Mucosa of gallbladder (tissue), 1 donor: ENCODE results near the gene HDDC2. TPM values are rescaled to one million over a fixed set of nuclear protein-coding genes. Genes with fewer than 3 reads are reported as not detected.

Source experiments
- DNase-seq: peaks from one replicate; pipeline ENCODE4 v3.0.0-alpha.2; 2020; ENCODE audit warnings: low spot score
- total RNA-seq: library from RNA; stranded (reverse); gene quantifications from one replicate; pipeline ENCODE4 v1.2.1, GENCODE V29; 2021
- donor health status: DM: no; HTN: no; CAD: no.

HDDC2 gene
- total RNA-seq, 1 donor from 2014 or later: 47.2 TPM

DNA sequence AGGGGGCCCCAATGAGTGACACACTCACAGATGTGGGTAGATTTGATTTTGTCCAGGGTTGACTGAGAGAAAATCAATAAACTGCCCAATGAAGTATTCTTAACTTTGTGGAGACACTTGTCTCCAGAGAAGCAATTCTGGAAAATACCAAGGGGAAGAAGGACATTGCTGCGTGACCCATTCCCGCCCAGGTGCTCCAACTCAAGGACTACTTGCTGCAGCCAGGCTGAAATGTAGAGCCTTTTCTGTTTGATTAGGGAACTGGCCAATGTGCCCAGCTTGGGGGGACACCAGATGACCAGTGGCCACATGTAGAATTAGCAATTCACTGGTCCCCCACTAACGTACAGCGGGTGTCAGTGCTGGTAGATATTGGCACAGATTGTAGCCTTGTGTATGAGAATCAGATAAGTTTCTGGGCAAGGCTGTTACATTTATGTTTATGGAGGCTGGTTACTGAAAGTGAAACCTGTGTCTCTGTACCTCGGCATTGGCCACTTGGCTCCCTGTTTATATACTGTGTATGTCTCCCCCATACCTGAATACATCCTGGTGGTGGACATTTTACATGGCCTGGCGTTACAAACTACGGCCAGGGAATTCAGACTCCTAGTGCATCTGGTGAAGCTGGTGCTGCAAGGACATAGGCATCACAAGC is 32.3 kb downstream of the HDDC2 start:
- DNase-seq: no peak

DNA sequence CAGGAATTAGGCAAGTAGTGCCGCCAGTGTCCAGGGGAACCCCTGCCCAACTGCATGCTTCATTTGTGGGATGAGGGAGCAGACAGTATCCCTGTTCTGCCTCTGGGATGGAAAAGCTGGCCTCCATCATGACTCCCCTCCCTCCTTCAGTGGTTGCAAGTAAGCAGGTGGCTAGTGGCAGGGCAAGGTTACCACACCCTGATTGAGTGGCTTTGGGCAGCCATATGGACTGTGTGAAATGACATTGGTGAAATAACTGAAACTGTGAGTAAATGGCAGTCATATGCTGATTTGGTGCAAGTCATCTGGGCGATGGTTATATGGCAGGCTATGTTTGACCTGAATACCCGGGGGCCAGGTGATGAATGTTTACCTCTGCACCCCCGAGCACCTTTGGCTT is 33.0 kb downstream of the HDDC2 start:
- no peak for DNase-seq

DNA sequence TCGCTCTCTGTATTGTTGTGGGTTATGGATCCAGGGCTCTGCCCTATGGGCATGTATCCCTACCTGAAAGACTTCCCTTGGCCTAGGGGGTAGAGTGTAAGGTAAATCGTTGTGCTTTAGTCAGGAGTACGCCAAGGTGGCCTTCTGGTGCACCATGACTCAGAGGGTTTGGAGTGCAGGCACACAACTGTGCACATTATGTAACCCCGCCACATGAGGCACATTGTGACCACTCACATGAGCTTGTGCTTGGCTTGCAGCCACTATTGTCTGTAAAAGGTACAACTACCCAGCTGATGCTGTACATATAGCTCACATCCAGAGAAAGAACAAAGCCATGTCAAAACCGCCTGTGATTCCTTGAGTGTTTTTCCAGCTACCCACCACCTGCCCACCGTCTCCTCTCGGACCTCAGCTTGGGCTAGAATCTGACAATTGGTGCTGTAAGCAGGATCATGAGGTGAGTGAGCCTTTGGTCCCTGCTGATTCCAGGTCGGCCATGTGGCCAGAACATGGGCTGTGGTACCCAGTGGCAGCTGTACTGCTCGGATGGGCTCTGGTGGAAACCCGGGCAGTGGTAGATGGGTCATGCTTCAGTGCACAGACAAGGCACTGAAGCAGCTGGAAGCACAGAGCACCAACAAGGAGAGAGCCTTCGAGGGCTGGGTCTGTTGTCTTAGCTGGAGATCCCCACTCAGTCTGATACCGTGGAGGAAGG is 33.8 kb downstream of the HDDC2 start:
- DNase-seq: no peak

DNA sequence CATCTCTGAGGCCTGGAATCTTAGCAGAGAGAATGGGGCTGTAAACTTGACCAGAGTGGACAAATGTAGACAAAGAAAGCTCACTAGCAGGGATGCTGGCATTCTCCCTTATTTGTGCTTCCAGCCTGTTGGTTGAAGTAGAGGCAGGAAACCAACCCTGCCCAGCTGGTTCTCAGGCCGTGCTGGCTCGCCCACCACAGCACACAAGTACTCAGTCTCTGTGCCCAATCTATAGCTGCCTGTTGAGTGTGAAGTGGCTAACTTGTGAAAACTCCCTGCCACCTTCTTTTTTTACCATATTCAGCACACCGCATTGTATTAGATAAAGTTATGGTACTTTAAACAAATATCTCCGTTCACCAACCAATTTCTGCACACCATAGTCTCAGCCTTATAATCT is 37.3 kb downstream of the HDDC2 start:
- no peak for DNase-seq

DNA sequence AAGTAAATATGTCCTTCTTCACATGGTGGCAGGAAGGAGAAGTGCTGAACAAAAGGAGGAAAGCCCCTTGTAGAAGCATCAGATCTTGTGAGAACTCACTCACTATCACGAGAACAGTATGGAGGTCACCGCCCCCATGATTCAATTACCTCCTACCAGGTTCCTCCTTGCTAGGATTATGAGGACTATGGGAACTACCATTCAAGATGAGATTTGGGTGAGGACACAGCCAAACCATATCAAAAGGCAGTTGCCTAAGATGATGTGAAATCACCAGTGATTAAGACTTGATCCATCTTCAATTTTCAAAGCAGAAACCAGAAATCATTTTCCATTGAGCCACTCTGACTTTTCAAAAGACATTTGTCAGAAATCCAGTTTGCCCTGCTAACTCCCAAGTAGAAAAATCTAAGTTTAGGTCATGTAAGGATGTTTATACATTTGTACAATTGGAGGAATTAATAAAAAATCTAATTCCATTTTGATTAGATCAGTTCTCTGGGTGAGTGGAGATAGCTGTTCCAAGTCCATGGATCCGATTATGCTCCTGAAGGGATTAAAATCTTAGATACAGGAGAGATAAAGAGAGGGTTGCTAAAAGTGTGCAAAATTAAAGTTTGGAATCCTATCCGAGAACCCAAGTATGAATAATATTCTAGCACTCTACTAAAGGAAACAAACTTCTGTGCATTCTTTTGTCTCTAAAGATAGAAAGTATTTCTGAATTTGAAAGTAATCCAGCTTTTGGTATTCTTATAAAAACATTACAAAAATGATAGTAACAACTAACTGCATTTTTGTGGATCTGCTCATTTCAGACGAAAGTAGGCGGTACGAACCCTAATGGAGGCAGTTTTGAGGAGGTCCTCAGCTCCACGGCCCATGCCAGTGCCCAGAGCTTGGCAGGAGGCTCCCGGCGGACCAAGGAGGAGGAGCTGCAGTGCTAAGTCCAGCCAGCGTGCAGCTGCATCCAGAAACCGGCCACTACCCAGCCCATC is 39.5 kb downstream of the HDDC2 start:
- no peak for DNase-seq

DNA sequence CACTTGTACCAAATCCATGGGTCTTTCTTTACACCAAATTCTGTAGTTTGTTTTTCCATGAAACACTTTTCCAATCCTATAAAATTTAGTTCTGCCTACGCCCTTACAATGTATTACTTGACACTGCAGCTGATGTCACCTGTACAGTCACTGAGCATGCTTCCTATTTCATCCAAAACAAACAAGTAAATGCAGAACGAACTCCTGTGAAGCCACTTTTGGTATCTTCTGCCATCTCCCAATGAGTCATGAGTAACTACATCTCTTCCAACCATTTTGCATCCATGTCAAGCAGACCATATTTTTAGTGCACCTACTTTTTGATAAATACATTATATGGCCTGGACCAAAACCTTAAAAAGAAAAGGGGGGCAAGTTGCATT is 42.4 kb downstream of the HDDC2 start:
- DNase-seq: no peak

DNA sequence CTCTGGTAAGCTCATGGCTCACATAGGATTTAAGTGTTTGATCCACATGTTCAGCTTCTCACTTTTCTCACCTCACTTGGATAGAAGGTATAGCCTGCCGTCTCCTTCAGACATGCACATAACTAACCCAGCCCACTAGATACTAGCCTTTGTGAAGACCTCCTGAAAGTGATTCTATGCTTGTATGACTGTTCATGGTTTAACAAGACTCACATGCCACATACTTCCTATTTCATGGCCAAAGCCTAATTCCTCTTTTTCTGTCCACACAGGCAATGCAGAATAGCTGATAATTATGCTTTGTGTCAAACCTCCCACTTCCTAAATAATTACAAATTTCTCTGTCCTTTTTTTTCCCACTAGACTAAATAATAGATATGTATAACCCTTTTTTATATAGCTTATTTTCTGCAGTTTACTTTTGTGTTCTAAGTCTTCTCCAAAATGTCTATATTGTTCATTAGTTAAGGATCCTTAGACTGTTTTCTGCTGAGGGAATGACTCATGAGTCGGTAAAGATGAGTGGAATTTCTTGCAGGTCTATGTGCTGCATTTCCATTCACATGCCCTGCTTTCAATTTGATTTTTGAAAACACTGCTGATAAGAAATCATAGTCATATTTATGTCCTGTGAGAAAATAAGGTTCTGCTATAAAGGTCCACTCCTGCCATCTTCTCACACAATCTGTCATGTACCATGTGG is 43.0 kb downstream of the HDDC2 start:
- DNase-seq: no peak

DNA sequence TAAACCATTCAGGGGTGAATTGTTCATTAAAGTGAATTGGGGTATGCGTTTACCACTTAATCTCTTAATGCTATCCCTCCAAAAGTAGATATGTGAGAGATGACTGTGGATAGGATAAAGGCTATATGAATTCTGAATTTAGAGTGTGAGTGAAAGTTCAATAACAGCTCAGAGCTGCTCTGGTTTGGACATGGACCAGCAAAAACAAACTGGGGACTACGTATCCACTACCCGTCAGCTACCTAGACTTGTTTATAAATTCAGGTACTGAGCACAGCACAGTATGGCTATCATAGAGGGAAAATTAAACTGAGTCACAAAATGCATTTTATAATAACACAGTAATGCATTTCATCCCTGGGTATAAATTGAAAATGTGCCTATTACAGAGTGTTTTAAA is 44.4 kb downstream of the HDDC2 start:
- no peak for DNase-seq

DNA sequence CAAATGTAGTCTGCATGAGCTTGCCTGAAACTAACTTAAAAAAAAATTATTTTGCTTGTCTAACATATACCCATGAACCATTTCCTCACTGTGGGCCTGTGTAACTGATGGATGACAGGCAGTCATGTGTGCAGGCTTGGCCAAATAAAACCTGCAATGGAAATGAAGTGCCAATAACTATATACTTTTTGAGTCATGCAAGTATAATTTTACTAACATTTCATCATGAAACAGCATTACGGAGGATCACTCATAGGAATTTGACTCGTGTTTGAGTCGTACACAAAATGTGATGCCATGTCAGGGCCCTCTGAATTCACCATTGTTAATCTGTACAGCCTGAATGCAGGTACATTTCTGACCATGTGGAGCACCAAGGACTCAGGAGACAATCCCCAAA is 46.6 kb downstream of the HDDC2 start:
- no peak for DNase-seq

DNA sequence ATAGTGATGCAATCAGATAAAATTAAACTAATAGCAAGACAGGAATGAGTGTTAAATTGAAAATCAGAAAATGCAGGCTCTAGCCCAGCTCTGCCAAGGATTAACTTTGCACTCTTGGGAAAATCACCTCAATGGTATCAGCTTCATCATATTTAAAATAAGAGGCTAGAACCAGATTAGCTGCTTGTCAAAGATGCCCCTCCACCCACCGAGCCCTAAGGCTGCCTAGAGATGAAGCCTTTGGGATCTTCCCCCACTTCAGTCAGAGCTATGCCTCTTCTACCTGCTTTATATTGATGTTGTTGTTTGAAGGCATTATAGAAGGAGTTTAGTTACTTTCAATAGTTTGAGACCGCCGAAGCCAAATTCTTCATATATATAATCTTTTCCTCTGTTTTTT is 47.4 kb downstream of the HDDC2 start:
- no peak for DNase-seq

DNA sequence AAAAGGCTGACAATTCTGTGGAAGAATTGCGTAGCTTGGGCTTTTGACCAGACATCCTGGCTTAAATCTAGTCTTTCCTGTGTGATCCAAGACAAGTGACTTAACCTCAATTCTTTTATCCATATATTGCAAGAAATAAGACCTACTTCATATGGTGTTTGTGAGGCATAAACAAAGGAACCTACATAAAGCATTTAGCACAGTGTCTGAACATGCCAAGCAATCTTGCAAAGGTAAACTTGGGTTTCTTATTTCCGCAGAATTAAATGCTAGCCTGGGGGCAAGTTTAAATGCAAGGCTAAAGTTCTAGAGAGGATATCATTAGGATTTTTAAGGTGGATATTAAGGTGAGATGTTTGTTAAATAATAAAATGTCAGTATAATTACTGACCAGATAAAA is 47.9 kb downstream of the HDDC2 start:
- DNase-seq: no peak

DNA sequence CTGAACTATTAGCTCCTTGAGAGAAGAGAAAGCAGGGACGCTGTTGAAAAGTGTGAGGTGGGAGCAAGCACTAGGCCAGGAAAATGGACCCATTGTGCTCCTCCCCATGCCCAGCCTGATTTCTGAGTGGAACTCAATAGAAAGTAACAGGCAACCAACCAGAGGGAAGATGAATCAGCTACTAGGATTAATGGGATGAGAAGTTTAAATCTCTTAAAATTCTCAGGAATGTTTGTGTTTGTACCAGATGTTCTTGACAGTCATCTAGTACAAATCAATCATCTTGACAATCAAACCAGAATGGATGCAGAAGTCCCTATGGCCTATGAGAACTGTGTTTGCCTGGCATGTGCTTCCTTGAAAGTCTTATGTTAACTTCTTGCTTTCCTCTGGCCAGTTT is 48.9 kb downstream of the HDDC2 start:
- no peak for DNase-seq

DNA sequence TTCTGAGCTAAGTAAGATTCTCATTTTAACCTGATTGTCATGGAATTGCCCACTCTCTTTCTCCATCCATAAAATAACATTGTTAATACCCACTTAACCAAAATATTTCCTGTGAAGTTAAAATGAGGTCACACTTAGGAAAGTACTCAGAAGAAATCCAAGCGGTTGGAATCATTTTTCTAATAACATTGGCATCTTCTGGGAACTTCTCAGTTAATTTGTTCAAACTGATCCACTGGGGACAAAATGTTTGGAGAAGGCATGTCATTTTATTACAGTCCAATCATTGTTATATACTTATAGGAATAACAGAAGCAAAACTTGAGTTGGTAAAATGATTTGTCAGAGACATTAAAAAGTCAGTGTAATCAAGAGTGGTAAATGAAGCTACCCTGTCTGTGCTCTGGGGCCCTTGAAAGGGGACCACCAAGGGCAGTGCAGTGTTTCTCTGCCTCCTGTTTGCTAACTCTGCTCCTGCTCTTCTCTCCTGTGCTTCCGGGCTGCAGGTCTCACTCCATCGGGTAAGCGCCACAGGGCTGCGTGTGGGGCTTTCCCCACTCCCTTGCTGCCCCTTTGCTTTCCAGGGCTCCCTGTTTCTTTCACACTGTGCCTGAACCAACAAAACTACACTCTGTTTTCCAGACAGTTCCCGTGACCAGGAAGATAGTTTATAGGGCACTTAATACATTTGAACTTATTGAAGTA is 50.1 kb downstream of the HDDC2 start:
- no peak for DNase-seq

DNA sequence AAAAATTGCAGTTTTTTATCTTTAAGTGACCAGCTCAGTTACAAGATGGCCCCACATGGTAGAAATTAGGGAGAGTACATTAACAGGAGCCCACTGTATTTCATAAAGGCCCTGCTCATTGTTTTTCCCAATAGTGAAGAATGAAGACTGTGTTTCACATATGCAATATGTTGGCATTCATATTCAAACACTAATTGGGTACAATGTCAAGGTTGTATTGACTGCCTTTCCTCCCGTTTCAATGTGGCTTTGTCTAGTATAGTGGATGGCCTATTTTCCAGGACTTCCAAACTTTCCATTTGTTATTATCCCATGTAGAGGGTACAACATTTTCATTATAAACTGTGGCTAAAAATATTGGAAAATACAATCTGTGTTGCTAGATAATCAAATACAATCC is 51.3 kb downstream of the HDDC2 start:
- DNase-seq: no peak

DNA sequence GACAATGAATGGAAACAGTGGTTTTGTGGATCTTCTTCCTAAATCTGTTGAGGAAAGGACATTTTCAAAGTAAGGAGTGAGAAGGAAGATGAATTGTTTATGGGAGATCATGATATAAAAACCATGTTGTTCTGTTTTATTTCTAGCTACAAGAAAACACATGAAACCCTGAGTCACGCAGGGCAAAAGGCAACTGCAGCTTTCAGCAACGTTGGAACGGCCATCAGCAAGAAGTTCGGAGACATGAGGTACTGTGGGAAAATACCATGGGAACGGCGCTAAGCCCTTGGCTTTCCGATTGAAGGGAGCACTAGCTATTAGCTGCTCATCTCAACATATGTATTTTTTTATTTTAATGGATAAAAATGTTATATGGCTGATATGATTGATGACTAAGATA is 53.6 kb downstream of the HDDC2 start:
- DNase-seq: no peak

DNA sequence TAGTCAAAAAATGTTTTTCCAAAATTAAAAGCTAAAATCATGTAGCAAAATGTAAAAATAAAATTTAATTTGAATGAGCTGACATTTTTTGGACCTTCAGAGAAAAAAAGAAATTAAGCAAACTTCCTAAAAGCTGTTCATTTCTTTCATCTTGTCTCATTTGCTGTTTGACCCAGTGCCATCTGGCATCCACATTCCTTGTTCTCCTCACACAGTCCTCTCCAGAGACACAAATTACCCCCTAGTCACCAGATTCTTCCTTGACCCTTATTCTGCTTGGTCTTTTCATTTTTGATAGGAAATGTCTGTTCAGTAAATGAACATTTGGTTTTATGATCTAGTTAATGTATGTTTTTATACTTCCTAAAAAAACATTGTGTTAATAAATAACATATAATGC is 55.2 kb downstream of the HDDC2 start:
- no peak for DNase-seq

DNA sequence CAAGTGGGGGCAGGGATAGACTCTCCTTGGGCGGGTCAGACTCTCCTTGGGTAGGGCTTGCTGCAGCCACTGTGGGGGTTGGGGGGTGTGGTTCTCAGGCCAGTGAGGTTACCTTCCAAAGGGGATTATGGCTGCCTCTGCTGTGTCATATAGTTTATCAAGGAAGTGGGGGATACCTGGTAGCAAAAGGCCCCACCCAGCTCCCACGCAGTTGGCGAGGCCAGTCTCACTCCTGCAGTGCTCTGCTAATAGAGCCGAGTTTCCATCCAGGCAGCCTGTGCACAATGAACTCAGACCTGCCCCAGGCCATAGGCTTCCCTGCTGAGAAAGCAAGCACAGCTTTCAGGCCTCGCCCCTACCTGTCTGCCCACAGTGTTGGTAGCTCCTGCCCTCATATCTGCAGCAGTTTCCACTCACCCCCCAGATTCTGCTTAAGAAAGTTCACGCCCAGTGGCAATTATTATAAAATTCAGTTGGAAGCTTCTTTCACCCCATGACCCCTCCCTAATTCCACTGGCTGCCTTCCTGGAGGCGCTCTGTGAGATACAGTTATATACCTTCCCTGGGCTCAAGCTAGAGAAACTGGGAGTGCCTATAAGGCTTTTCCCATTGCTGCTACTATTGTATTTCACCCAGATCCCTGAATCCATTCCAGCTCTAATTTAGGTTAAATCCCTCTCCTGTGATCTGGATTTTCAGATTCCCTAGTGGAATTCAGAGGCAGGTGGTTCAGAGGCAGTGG is 56.1 kb downstream of the HDDC2 start:
- no peak for DNase-seq

DNA sequence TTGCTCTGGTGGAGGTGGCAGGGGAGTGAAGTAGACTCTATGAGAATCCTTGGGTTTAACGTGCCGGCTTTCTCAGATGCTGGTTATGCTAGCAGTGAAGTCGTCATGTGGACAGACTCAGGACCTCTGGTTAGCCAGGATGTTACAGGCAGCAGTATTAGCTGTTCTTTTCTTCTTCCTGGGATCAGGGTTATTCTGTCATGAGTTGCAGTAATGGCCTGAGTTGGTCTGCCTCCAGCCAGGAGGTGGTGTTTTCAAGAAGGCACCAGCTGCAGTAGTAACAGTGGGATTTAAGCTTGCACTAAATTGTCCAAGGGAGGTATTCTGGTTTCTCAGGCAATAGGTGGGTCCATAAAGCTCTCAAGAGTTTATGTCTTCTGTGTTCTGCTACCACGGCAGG is 56.7 kb downstream of the HDDC2 start:
- no peak for DNase-seq

DNA sequence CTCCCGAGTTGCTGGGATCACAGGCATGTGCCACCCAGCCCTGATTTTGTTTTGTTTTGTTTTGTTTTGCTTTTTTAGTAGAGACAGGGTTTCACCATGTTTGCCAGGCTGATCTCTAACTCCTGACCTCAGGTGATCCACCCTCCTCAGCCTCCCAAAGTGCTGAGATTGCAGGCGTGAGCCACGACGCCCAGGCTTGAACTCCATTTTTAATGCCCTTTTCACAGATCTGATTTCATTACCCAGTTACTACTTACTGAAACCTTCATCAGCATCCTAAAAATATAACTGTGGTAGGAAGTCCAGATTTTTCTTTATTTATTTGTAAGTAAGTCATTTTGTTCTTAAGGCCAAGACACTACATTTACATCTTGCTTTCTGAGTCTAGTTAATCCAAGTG is 64.0 kb downstream of the HDDC2 start:
- no peak for DNase-seq

DNA sequence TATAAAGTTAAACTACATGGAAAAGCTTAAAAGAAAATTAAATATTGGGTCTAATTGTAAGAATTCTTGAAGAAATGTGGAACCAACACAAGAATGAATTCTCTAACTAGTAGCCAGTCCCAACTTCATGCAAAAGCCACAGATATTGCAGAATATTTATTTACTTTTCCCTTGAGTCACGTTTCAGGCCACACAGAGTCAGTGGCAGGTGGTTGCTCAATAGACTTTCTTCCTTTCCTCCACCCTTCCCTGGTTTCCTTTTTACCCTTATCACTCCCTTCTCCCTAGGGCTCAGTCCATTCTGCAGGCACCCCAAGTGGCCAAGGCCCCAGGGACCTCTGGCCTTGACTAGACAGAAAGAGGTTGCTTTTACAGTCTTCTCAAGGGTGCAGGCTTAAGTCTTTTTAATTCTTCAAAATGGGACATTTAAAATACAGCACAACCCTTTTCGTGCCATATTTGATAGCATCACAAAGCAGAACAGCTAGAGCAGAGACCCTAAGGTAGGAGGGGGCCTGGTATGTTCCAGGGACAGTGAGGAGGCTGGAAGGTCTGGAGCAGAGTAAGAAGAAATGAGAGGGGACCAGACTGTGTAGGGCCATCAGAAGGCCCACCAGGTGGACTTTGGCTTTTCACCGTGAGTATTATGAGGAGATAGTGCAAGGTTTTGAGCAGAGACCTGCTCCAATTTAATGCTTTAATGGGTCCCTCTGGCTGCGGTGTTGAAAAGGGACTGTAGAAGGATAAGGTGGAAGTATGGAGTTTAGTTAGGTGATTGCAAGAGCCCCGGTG is 65.0 kb downstream of the HDDC2 start:
- no peak for DNase-seq
